ENCODE data around the gene ICA1. TPM values are rescaled to one million over a fixed set of nuclear protein-coding genes. Genes with fewer than 3 reads are reported as not detected.

ICA1 gene
- total and polyA plus RNA-seq, 8 donors: 19.1 to 458 (median 77.4) TPM

- 85 to 94% (median 91%) methylated on average over 7 of the region's 7 CpGs for WGBS, 5 donors
- H3K4me1 ChIP-seq: peaks cover 4 to 28% (median 14%) of the 10 kb centered on the region in 4 donors
- intact Hi-C loops (cut with DNase I; ENCODE audit: low total_unique reads): no loop called here
These were observed 82.5 kb downstream of the ICA1 start for GRCh38 chr7:8179486-8179885.

DNA sequence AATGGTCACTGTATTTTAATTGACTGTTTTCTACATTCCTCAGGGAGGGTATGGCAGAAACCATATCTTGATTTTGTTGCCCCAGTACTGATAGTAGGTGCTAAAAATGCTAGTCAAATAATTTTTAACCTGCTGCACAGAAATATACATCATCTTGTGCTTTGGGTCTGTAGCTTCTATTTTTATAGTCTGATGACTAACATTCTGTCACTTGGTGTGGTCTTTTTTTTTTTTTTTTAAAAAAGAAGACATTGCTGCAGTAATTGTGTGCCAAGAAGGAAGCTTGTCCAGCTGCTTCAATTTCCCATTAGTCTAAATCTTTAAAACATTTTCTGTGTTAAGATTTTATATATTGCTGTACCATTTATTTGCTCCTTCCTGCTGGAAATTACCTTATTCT lies 83.6 kb downstream of the ICA1 start:
- H3K4me3 ChIP-seq: no peak overlapping the region
- intact Hi-C loops (cut with DNase I; ENCODE audit: low total_unique reads): no loop called here
- H3K27me3 ChIP-seq: no peaks in the 10 kb centered on the region
- no peak for DNase-seq
- H3K4me1 ChIP-seq: peaks cover 4 to 28% (median 14%) of the 10 kb centered on the region in 4 donors
- TF ChIP-seq, protein P1, sequence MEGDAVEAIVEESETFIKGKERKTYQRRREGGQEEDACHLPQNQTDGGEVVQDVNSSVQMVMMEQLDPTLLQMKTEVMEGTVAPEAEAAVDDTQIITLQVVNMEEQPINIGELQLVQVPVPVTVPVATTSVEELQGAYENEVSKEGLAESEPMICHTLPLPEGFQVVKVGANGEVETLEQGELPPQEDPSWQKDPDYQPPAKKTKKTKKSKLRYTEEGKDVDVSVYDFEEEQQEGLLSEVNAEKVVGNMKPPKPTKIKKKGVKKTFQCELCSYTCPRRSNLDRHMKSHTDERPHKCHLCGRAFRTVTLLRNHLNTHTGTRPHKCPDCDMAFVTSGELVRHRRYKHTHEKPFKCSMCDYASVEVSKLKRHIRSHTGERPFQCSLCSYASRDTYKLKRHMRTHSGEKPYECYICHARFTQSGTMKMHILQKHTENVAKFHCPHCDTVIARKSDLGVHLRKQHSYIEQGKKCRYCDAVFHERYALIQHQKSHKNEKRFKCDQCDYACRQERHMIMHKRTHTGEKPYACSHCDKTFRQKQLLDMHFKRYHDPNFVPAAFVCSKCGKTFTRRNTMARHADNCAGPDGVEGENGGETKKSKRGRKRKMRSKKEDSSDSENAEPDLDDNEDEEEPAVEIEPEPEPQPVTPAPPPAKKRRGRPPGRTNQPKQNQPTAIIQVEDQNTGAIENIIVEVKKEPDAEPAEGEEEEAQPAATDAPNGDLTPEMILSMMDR (IDR thresholded peaks at IDR 0.05): no peak
- TF ChIP-seq POLR2A (IDR thresholded peaks at IDR 0.05) (no peak), POLR2AphosphoS5 (IDR thresholded peaks at IDR 0.05) (no peak), EP300 (IDR thresholded peaks at IDR 0.05) (no peak)
- no peaks in the 10 kb centered on the region for H3K9me3 ChIP-seq
- no peak overlapping the region for H3K27ac ChIP-seq
- H3K36me3 ChIP-seq: no peaks in the 10 kb centered on the region

More at GRCh38 chr7:8179486-8179885, 82.5 kb downstream of the ICA1 start:
- H3K9me3 ChIP-seq: no peaks in the 10 kb centered on the region
- no peak overlapping the region for H3K27ac ChIP-seq
- no peak for DNase-seq
- TF ChIP-seq, protein P1 (IDR thresholded peaks at IDR 0.05): no peak
- TF ChIP-seq POLR2AphosphoS5 (IDR thresholded peaks at IDR 0.05): no peak
- TF ChIP-seq EP300 (IDR thresholded peaks at IDR 0.05): no peak
- no peak for TF ChIP-seq POLR2A (IDR thresholded peaks at IDR 0.05)
- H3K4me3 ChIP-seq: no peak overlapping the region
- H3K27me3 ChIP-seq: no peaks in the 10 kb centered on the region
- H3K36me3 ChIP-seq: no peaks in the 10 kb centered on the region

GRCh38 chr7:8177109-8177933 lies 84.6 kb downstream of the ICA1 start:
- H3K4me3 ChIP-seq: no peak overlapping the region
- TF ChIP-seq POLR2A (IDR thresholded peaks at IDR 0.05) (no peak), POLR2AphosphoS5 (IDR thresholded peaks at IDR 0.05) (no peak), EP300 (IDR thresholded peaks at IDR 0.05) (no peak)
- TF ChIP-seq, protein P1 (IDR thresholded peaks at IDR 0.05): no peak
- peak overlapping the region in 3 of 5 donors; percentile 26 to 60 (median 37) for H3K27ac ChIP-seq
- DNase-seq: no peak
- no peaks in the 10 kb centered on the region for H3K27me3 ChIP-seq
- no peaks in the 10 kb centered on the region for H3K9me3 ChIP-seq
- intact Hi-C loops (cut with DNase I; ENCODE audit: low total_unique reads): no loop called here
- WGBS, 5 donors: 75 to 85% (median 82%) methylated on average over 4 of the region's 4 CpGs
- H3K4me1 ChIP-seq: peaks cover 4 to 37% (median 17%) of the 10 kb centered on the region in 4 donors
- H3K36me3 ChIP-seq: no peaks in the 10 kb centered on the region

DNA sequence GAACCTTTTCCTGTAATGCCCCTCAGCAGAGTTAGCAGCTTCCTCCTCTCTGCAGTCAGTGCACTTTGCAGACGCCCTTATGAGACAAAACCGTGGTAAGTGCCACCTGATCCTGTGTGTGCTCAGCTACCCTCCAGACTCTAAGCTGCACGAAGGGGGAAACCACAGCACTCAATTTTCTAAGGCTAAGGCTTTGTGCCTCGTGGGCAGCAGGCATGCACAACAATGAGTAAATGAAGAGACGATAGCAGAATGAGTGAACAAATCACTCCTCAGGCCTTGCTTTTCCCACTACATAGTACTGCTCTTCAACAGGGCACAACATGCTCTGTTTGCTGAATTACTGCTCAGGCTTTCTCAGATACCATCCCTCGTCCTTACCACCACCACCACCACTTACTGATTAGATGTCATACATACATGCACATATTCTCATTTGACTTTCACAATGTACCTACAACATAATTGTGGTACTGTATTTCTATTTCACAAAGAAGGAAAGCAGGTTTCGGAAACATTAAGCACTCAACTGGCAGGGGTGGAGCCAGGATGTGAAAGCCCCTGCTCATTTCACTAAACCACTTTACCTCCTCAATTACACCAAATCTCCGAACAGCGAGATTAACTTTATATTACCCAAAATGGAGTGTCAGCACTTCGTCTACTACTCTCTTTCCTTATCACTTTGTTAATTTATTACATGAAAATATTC lies 85.4 kb downstream of the ICA1 start:
- DNase-seq: peak in 1 of 2 donors; percentile 55

More for the DNA sequence above, 85.4 kb downstream of the ICA1 start:
- no peak overlapping the region for H3K4me3 ChIP-seq
- no peaks in the 10 kb centered on the region for H3K36me3 ChIP-seq
- peaks cover 4 to 37% (median 17%) of the 10 kb centered on the region in 4 donors for H3K4me1 ChIP-seq
- no peak for TF ChIP-seq EP300 (IDR thresholded peaks at IDR 0.05)
- TF ChIP-seq, protein P1 (IDR thresholded peaks at IDR 0.05): no peak
- TF ChIP-seq POLR2AphosphoS5 (IDR thresholded peaks at IDR 0.05): no peak
- no peak for TF ChIP-seq POLR2A (IDR thresholded peaks at IDR 0.05)
- H3K9me3 ChIP-seq: no peaks in the 10 kb centered on the region
- WGBS, 5 donors: 65 to 71% (median 70%) methylated on average over 10 of the region's 10 CpGs
- peak overlapping the region in 4 of 5 donors; percentile 13 to 60 (median 26) for H3K27ac ChIP-seq
- H3K27me3 ChIP-seq: no peaks in the 10 kb centered on the region
- intact Hi-C loops (cut with DNase I; ENCODE audit: low total_unique reads): no loop called here

All from stomach (tissue), 9 donors.